Trophoblast cell (in vitro differentiated cells and primary cell): ENCODE measurements around the gene KCNMA1.

Source experiments
- DNase-seq, 2 donors: peaks; one replicate each; pipeline ENCODE4 v3.0.0-alpha.2; 2016
- H2AFZ ChIP-seq: 2 replicates; pipeline ENCODE4 v1.6.1; 2013; ENCODE audit warnings: low read length, moderate library complexity, mild to moderate bottlenecking; ENCODE audit not compliant: insufficient read depth, poor library complexity
- H2AK5ac ChIP-seq: 2 replicates; pipeline ENCODE4 v1.6.1; 2013; ENCODE audit warnings: mild to moderate bottlenecking, low read length
- H2BK120ac ChIP-seq: 2 replicates; pipeline ENCODE4 v1.6.1; 2013; ENCODE audit warnings: low read length, mild to moderate bottlenecking, moderate library complexity; ENCODE audit not compliant: insufficient read depth, poor library complexity
- H2BK12ac ChIP-seq: 2 replicates; pipeline ENCODE4 v1.6.1; 2013; ENCODE audit warnings: mild to moderate bottlenecking, low read length, moderate library complexity
- H2BK5ac ChIP-seq: 2 replicates; pipeline ENCODE4 v1.6.1; 2013; ENCODE audit warnings: low read length, low read depth, moderate library complexity, mild to moderate bottlenecking; ENCODE audit not compliant: poor library complexity
- H3K14ac ChIP-seq: 2 replicates; pipeline ENCODE4 v1.6.1; 2013; ENCODE audit warnings: mild to moderate bottlenecking, low read length
- H3K18ac ChIP-seq: 2 replicates; pipeline ENCODE4 v1.6.1; 2013; ENCODE audit warnings: mild to moderate bottlenecking, low read length
- H3K23ac ChIP-seq: 2 replicates; pipeline ENCODE4 v1.6.1; 2013; ENCODE audit warnings: low read length
- H3K27ac ChIP-seq: 2 replicates; pipeline ENCODE4 v1.5.1; 2013; ENCODE audit warnings: low read depth, mild to moderate bottlenecking, inconsistent platforms, low read length, moderate library complexity
- H3K27me3 ChIP-seq: 2 replicates; pipeline ENCODE4 v1.6.1; 2013; ENCODE audit warnings: inconsistent platforms, mild to moderate bottlenecking, low read length, moderate library complexity; ENCODE audit not compliant: insufficient read depth
- H3K36me3 ChIP-seq, 2 experiments: 1 replicate in 1 of 2; 2 replicates in 1 of 2; pipeline ENCODE4 v1.6.1; 2013; ENCODE audit warnings: low read length in 2 of 2, mild to moderate bottlenecking in 2 of 2, moderate library complexity in 1 of 2; ENCODE audit not compliant: insufficient read depth in 2 of 2, control insufficient read depth in 1 of 2
- H3K4ac ChIP-seq: 2 replicates; pipeline ENCODE4 v1.6.1; 2013; ENCODE audit warnings: low read depth, mild to moderate bottlenecking, low read length, moderate library complexity
- H3K4me1 ChIP-seq, 2 experiments: 1 replicate in 1 of 2; 2 replicates in 1 of 2; pipeline ENCODE4 v1.6.1; 2013; ENCODE audit warnings: low read length in 2 of 2, mild to moderate bottlenecking in 2 of 2, moderate library complexity in 1 of 2; ENCODE audit not compliant: insufficient read depth in 2 of 2, control insufficient read depth in 1 of 2
- H3K4me2 ChIP-seq: 2 replicates; pipeline ENCODE4 v1.6.1; 2013; ENCODE audit warnings: inconsistent platforms, mild to moderate bottlenecking, low read length, moderate library complexity
- H3K4me3 ChIP-seq: 2 replicates; pipeline ENCODE4 v1.5.1; 2013; ENCODE audit warnings: mild to moderate bottlenecking, low read depth, low read length, inconsistent platforms
- H3K79me1 ChIP-seq: one replicate; pipeline ENCODE4 v1.6.1; 2013; ENCODE audit warnings: low read length
- H3K79me2 ChIP-seq: 2 replicates; pipeline ENCODE4 v1.6.1; 2013; ENCODE audit warnings: low read length, mild to moderate bottlenecking; ENCODE audit not compliant: control insufficient read depth, insufficient read depth, poor library complexity
- H3K9ac ChIP-seq: 2 replicates; pipeline ENCODE4 v1.6.1; 2013; ENCODE audit warnings: mild to moderate bottlenecking, low read length
- H3K9me3 ChIP-seq: 2 replicates; pipeline ENCODE4 v1.6.1; 2013; ENCODE audit warnings: low read depth, mild to moderate bottlenecking, control low read depth, inconsistent platforms, low read length; ENCODE audit not compliant: insufficient read depth
- H4K12ac ChIP-seq: 2 replicates; pipeline ENCODE4 v1.6.1; 2013; ENCODE audit warnings: low read depth, mild to moderate bottlenecking, low read length, moderate library complexity
- H4K8ac ChIP-seq: 2 replicates; pipeline ENCODE4 v1.6.1; 2013; ENCODE audit warnings: low read depth, mild to moderate bottlenecking, low read length, moderate library complexity
- H4K91ac ChIP-seq: one replicate; pipeline ENCODE4 v1.6.1; 2013; ENCODE audit warnings: low read depth, mild to moderate bottlenecking, low read length, moderate library complexity
- WGBS: extraction: QIAGEN DNeasy Blood & Tissue Kit; methylation state at CpG from one replicate; pipeline ENCODE4 v1.1.7; 2013; ENCODE audit warnings: missing lambda C conversion rate; ENCODE audit not compliant: insufficient read length, insufficient coverage; ENCODE audit errors: extremely low coverage; 5-methylcytosine and 5-hydroxymethylcytosine counted together

KCNMA1 gene

GRCh38 chr10:76840802-76841201 lies 796.8 kb downstream of the KCNMA1 start:
- no CpG with 5 or more reads among the region's 8 CpGs for WGBS
- no peak overlapping the region for H2BK5ac ChIP-seq
- no peak overlapping the region for H3K4me2 ChIP-seq

GRCh38 chr10:76839276-76839675 lies 798.3 kb downstream of the KCNMA1 start:
- Histone ChIP-seq H3K79me1 (no peaks in the 10 kb centered on the region), H3K4ac (no peak overlapping the region), H4K12ac (no peak overlapping the region), H3K23ac (no peak overlapping the region), H3K14ac (no peak overlapping the region), H3K9ac (no peak overlapping the region), H2BK12ac (no peak overlapping the region), H2AFZ (no peak overlapping the region), H3K79me2 (no peaks in the 10 kb centered on the region), H3K27ac (no peak overlapping the region), H2BK120ac (no peak overlapping the region), H2BK5ac (no peak overlapping the region), H3K27me3 (no peaks in the 10 kb centered on the region), H3K18ac (no peak overlapping the region), H4K8ac (no peak overlapping the region), H4K91ac (no peak overlapping the region), H3K4me3 (no peak overlapping the region), H3K4me1 (no peaks in the 10 kb centered on the region), H3K36me3 (no peaks in the 10 kb centered on the region), H3K4me2 (no peak overlapping the region), H3K9me3 (no peaks in the 10 kb centered on the region), H2AK5ac (no peak overlapping the region)
- DNase-seq, result no peak
- WGBS, result no CpG with 5 or more reads among the region's 3 CpGs

More at GRCh38 chr10:76840802-76841201, 796.8 kb downstream of the KCNMA1 start:
- Histone ChIP-seq H3K36me3 (no peaks in the 10 kb centered on the region), H3K79me2 (no peaks in the 10 kb centered on the region), H3K4me1 (no peaks in the 10 kb centered on the region), H3K4ac (no peak overlapping the region), H3K79me1 (no peaks in the 10 kb centered on the region), H3K27me3 (no peaks in the 10 kb centered on the region), H3K27ac (no peak overlapping the region), H3K4me3 (no peak overlapping the region), H3K18ac (no peak overlapping the region), H2AK5ac (no peak overlapping the region), H3K23ac (no peak overlapping the region), H2BK120ac (no peak overlapping the region), H4K91ac (no peak overlapping the region), H4K12ac (no peak overlapping the region), H3K9me3 (peaks cover 4% of the 10 kb centered on the region), H2BK12ac (no peak overlapping the region), H2AFZ (no peak overlapping the region), H3K14ac (no peak overlapping the region), H4K8ac (no peak overlapping the region), H3K9ac (no peak overlapping the region)
- no peak for DNase-seq

DNA sequence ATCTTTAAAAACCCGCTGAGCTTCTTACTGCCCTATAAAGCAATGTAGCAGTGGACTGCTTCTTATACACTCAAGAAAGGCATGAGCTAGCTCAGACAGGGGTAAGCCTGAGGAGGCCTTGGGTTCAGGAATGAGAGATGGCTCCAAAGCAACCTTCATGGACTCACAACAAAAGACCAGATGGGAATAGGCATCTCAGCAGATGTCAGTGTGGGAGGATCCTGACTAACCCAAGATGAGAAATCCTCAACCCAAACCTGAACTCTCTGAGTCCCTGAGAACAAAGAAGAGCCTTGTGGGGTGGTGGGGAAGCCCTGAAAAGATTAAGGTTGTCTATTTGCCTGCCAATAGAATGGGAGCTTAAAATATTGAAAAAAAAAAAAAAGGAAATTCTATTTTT lies 807.4 kb downstream of the KCNMA1 start:
- Histone ChIP-seq H3K4me2 (no peak overlapping the region), H4K8ac (no peak overlapping the region), H3K9ac (no peak overlapping the region), H3K4me3 (no peak overlapping the region), H2BK5ac (no peak overlapping the region), H3K27me3 (no peaks in the 10 kb centered on the region), H3K36me3 (no peaks in the 10 kb centered on the region), H3K14ac (no peak overlapping the region), H3K23ac (no peak overlapping the region), H3K4ac (no peak overlapping the region), H2AFZ (no peak overlapping the region), H3K9me3 (no peaks in the 10 kb centered on the region), H2AK5ac (no peak overlapping the region), H3K27ac (no peak overlapping the region), H2BK12ac (no peak overlapping the region), H3K79me2 (no peaks in the 10 kb centered on the region), H3K18ac (no peak overlapping the region), H3K79me1 (no peaks in the 10 kb centered on the region), H4K91ac (no peak overlapping the region), H3K4me1 (no peaks in the 10 kb centered on the region), H2BK120ac (no peak overlapping the region), H4K12ac (no peak overlapping the region)
- WGBS, result no CpG with 5 or more reads among the region's 1 CpG
- no peak for DNase-seq

DNA sequence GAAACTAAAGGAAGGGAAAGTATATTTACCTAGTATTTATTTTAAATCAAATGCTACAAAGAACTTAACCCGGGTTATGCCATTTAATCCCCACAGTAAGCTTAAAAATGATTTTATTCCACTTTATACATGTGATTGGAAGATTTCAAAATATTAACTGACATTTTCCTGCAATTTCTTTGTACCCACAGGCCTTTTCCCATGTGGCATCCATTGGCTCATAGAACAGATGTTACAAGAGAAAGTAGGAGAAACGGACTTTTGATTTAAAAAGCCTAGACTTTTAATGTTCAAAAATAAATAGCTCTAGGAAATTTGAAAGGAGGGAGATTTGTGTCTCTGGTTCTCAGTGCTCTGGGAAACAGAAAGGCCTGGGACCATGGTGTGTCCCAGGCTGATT lies 807.9 kb downstream of the KCNMA1 start:
- no peak overlapping the region for H3K18ac ChIP-seq
- H3K4me2 ChIP-seq, result no peak overlapping the region
- no peak overlapping the region for H3K23ac ChIP-seq
- no peaks in the 10 kb centered on the region for H3K27me3 ChIP-seq
- H3K9me3 ChIP-seq, result no peaks in the 10 kb centered on the region
- H3K14ac ChIP-seq, result no peak overlapping the region
- H3K4me3 ChIP-seq, result no peak overlapping the region
- no peaks in the 10 kb centered on the region for H3K36me3 ChIP-seq
- H2BK12ac ChIP-seq, result no peak overlapping the region
- H3K9ac ChIP-seq, result no peak overlapping the region
- H3K4ac ChIP-seq, result no peak overlapping the region
- no peak overlapping the region for H4K12ac ChIP-seq
- no peak overlapping the region for H2AFZ ChIP-seq
- WGBS, result no CpG with 5 or more reads among the region's 2 CpGs
- H3K79me2 ChIP-seq, result no peaks in the 10 kb centered on the region
- no peak overlapping the region for H4K91ac ChIP-seq
- H3K4me1 ChIP-seq, result no peaks in the 10 kb centered on the region
- no peak overlapping the region for H2BK120ac ChIP-seq
- H2BK5ac ChIP-seq, result no peak overlapping the region
- no peak for DNase-seq
- no peaks in the 10 kb centered on the region for H3K79me1 ChIP-seq
- H4K8ac ChIP-seq, result no peak overlapping the region
- H2AK5ac ChIP-seq, result no peak overlapping the region
- H3K27ac ChIP-seq, result no peak overlapping the region
